Lower lobe of right lung (tissue), 2 donors: ENCODE measurements around the gene HCST. TPM values are rescaled to one million over a fixed set of nuclear protein-coding genes. Genes with fewer than 3 reads are reported as not detected.

Experiments
- ATAC-seq, 2 donors: fragments of 200-7000 bp; cut with Tn5 transposase; one replicate each; pipeline ENCODE4 v1.9.1; 2020 to 2022; ENCODE audit warnings: mild to moderate bottlenecking in 2 of 2, moderate library complexity in 2 of 2
- DNase-seq: peaks from one replicate; pipeline ENCODE4 v3.0.0-alpha.2; 2020
- H3K27ac ChIP-seq: fragments of 200-600 bp; one replicate; pipeline ENCODE4 v1.8.0; 2022
- H3K27me3 ChIP-seq: fragments of 200-600 bp; one replicate; pipeline ENCODE4 v1.8.0; 2022; ENCODE audit warnings: low read depth
- H3K36me3 ChIP-seq: fragments of 200-600 bp; one replicate; pipeline ENCODE4 v1.8.0; 2022; ENCODE audit warnings: mild to moderate bottlenecking
- H3K4me1 ChIP-seq: fragments of 200-600 bp; one replicate; pipeline ENCODE4 v1.8.0; 2022
- H3K4me3 ChIP-seq: fragments of 200-600 bp; one replicate; pipeline ENCODE4 v1.8.0; 2022; ENCODE audit warnings: mild to moderate bottlenecking
- H3K9me3 ChIP-seq: fragments of 200-600 bp; one replicate; pipeline ENCODE4 v1.8.0; 2022
- intact Hi-C: fragments of 100-400 bp; cut with DNase I; formaldehyde crosslinking; loops from one replicate; pipeline ENCODE4 v1.11.0; 2022
- total RNA-seq: library from RNA; stranded (reverse); fragmentation: NEBNext Ultra II Directional; extraction: Animal tissue kit (Norgen Biotek cat#: 25700); gene quantifications from one replicate; pipeline ENCODE4 v1.2.1, GENCODE V29; 2021
- TF ChIP-seq, protein P1 (sequence below): fragments of 200-600 bp; IDR thresholded peaks from one replicate; pipeline ENCODE4 v1.8.0; 2022; ENCODE audit warnings: antibody characterized with exemption, mild to moderate bottlenecking
- donor health status: DM: no; HTN: yes; CAD: no; lungs with severe emphysema.

Gene HCST
- total RNA-seq, 1 donor from 2014 or later = 43.3 TPM

DNA sequence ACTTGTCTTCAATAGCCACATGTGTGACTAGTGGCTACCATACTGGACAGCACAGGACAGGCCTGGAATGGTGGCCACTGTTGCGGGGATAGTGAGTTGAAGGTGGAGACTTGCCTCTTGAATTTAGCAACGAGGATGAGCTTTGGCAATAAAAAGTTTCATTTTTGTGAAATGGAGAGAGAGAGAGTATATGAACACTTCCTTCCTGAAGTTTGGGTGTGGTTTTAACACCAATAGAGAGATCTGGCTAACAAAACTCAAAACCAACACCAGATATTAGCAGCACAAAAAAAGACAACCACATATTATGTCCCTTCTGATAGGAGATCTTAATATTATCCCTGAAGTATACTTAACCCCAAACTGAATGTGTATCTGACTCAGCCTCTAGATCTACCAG lies 27.5 kb downstream of the HCST start:
- Histone ChIP-seq H3K4me3 (no peak overlapping the region), H3K4me1 (peaks cover 13% of the 10 kb centered on the region), H3K9me3 (peaks cover 8% of the 10 kb centered on the region), H3K27ac (peak overlapping the region; percentile 54), H3K36me3 (no peaks in the 10 kb centered on the region), H3K27me3 (peaks cover 8% of the 10 kb centered on the region)
- ATAC-seq = no peak
- no peak for DNase-seq
- TF ChIP-seq, protein P1, sequence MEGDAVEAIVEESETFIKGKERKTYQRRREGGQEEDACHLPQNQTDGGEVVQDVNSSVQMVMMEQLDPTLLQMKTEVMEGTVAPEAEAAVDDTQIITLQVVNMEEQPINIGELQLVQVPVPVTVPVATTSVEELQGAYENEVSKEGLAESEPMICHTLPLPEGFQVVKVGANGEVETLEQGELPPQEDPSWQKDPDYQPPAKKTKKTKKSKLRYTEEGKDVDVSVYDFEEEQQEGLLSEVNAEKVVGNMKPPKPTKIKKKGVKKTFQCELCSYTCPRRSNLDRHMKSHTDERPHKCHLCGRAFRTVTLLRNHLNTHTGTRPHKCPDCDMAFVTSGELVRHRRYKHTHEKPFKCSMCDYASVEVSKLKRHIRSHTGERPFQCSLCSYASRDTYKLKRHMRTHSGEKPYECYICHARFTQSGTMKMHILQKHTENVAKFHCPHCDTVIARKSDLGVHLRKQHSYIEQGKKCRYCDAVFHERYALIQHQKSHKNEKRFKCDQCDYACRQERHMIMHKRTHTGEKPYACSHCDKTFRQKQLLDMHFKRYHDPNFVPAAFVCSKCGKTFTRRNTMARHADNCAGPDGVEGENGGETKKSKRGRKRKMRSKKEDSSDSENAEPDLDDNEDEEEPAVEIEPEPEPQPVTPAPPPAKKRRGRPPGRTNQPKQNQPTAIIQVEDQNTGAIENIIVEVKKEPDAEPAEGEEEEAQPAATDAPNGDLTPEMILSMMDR = no peak
- intact Hi-C loops = loop anchor here (5.0 kb wide), 1 partner anchor 48 kb away; no protein-coding TSS in a partner anchor

DNA sequence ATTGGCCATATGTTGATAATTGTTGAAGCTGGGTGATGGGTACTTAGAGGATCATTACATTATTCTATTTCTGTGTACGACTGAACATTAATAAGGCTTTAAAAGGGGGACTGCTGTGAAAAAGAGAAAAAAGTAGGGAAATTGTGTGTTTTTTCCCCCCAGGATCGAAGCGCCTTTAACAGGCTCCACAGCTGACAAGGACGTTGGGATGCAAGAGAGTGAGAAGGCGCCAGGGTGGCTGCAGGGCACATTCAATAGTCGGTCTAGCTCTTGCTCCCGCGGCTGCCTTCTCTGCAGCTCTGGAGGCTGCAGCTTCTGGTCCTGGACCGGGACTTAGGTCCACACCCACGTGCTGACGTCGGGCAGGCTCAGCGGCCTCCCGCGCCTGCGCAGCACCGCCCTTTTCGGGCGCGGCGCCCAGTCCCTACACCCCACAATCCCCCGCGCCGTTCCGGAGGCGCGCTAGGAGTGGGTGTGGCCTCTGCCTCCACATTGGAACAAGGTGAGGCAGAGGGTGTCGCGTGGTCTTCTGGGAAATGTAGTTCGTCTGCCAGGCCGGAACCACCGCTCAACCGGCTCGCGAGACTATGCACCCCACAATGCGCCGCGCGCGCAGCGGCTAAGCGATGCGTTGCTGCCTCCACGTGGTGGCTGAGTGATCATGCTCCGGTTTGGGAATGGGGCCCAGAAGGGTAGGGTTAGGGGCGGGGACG lies 29.0 kb downstream of the HCST start:
- ATAC-seq = peak; percentile 99 to 100
- no peaks in the 10 kb centered on the region for H3K36me3 ChIP-seq
- DNase-seq = peak; percentile 100
- peaks cover 24% of the 10 kb centered on the region for H3K4me1 ChIP-seq
- H3K27me3 ChIP-seq = peaks cover under 1% of the 10 kb centered on the region
- TF ChIP-seq, protein P1 = peak; percentile 77
- H3K9me3 ChIP-seq = no peaks in the 10 kb centered on the region
- H3K27ac ChIP-seq = peak overlapping the region; percentile 73
- intact Hi-C loops = loop anchor here (5.0 kb wide), 1 partner anchor 49 kb away; no protein-coding TSS in a partner anchor
- H3K4me3 ChIP-seq = peak overlapping the region; percentile 37

DNA sequence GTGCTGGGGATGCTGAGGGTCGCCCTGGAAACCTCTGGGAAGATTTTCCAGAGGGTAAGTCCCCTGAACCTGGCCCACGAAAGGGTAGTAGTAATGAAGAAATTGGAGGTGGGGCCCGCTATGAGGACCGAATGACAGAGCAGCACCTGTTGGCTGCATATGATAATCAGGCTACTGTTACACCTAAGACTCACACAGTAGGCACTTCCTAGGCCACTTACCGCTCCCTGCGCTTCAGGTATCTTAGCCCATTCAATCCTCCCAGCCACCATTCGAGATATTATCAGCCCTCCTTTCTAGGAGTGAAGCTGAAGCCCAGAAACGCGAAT lies 29.5 kb downstream of the HCST start:
- intact Hi-C loops = loop anchor here (5.0 kb wide), 1 partner anchor 50 kb away; no protein-coding TSS in a partner anchor
- Histone ChIP-seq H3K27me3 (no peaks in the 10 kb centered on the region), H3K9me3 (no peaks in the 10 kb centered on the region), H3K4me3 (peak overlapping the region; percentile 14), H3K4me1 (peaks cover 26% of the 10 kb centered on the region), H3K36me3 (no peaks in the 10 kb centered on the region), H3K27ac (no peak overlapping the region)
- ATAC-seq (no peak), DNase-seq (no peak)
- TF ChIP-seq, protein P1 = peak; percentile 33

DNA sequence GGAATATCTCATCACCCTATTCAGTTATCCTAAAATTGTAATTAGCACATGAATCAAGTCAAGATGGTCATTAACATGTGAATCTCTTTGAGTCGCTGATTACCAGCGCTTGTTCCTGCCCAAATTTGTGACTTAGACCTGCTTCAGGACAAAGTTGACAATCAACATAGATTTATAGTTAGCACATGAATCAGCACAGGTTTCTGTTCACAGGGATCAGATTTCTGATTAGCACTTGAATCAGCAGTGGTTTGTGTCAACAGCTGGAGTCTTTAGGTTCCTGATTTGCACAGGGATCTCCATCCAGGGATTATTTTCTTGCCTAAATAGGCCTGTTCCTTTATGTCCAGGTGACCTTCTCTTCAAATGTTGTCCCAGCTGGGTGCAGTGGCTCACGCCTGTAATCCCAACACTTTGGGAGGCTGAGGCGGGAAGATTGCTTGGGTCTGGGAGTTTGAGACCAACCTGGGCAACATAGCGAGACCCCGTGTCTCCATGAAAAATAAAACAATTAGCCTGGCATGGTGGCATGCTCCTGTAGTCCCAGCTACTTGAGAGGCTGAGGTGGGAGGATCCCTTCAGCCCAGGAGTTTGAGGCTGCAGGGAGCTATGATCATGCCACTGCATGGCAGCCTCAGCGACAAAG lies 30.1 kb downstream of the HCST start:
- no peaks in the 10 kb centered on the region for H3K27me3 ChIP-seq
- no peak overlapping the region for H3K4me3 ChIP-seq
- DNase-seq (no peak), ATAC-seq (no peak)
- intact Hi-C loops = loop anchor here (5.0 kb wide), 1 partner anchor 50 kb away; no protein-coding TSS in a partner anchor
- no peaks in the 10 kb centered on the region for H3K9me3 ChIP-seq
- peaks cover 32% of the 10 kb centered on the region for H3K4me1 ChIP-seq
- no peaks in the 10 kb centered on the region for H3K36me3 ChIP-seq
- no peak overlapping the region for H3K27ac ChIP-seq
- TF ChIP-seq, protein P1 = no peak

DNA sequence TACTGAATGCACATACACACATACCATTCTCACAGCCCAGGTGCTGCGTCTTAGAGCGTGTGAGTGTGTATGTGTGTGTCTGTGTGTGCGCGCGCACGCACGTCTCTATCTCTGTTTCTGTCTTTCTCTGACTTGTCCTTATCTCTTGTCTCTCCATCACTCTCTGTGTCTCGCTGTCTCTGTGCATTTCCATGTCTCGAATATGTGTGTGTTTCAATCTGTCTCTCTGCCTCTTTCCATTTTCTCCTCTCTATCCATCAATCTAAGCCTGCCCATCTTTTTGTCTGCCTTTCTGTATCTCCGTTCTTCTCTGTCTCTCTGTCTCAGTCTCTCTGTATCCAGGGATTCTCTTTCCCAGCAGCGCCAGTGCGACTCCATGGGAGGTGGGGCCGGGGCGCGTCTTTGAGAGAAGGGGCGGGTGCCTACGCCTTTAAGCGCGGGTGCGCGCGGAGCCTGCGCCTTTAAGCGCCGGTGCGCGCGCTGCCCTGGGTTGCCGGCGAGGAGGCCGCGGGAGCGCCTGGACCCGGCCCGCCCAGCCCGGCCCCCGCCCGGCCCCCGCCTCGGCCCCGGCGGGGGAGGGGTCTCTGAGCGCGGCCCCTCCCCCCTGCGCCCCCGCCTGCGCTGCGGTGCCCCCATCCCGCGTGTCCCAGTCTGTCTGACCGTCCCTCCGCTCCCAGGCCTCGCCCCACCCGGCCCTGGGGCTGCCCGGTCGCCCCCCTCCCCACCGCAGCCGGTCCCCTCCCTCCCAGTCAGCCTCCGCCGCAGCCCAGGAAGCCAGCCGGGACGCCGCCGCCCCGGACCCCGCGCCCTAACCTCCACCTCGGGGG lies 33.8 kb downstream of the HCST start, which contains the start of gene LRFN3:
LRFN3 (plus strand) TSS at position 464 of the 827 bp plus-strand sequence. CDS start 3,052 bp downstream, outside the sequence.
- peak; percentile 81 for DNase-seq
- intact Hi-C loops = no loop called here
- Histone ChIP-seq H3K27ac (peak within 1 kb of the TSS; percentile 67), H3K4me1 (peaks cover 27% of the 10 kb centered on the region), H3K27me3 (no peaks in the 10 kb centered on the region), H3K9me3 (no peaks in the 10 kb centered on the region), H3K36me3 (peaks cover 13% of the 10 kb centered on the region), H3K4me3 (peak within 1 kb of the TSS; percentile 54)
- peak; percentile 36 to 68 for ATAC-seq
- TF ChIP-seq, protein P1 = no peak
